Testis (tissue), 3 donors: ENCODE measurements around the gene TBX5. TPM values are rescaled to one million over a fixed set of nuclear protein-coding genes. Genes with fewer than 3 reads are reported as not detected.

Experiments used
- DNase-seq: peaks from one replicate; pipeline ENCODE4 v3.0.0-alpha.2; 2019
- H3K27ac ChIP-seq, 2 donors: fragments of 200-600 bp; sonication (generic); one replicate each; pipeline ENCODE4 v1.5.1; 2019
- H3K27me3 ChIP-seq: fragments of 200-600 bp; sonication (generic); one replicate; pipeline ENCODE4 v1.5.1; 2019
- H3K36me3 ChIP-seq: fragments of 200-600 bp; sonication (generic); one replicate; pipeline ENCODE4 v1.5.1; 2017; ENCODE audit warnings: low read depth; ENCODE audit errors: missing control alignments
- H3K4me1 ChIP-seq: fragments of 200-600 bp; sonication (generic); one replicate; pipeline ENCODE4 v1.5.1; 2019
- H3K4me3 ChIP-seq, 2 donors: fragments of 200-600 bp; sonication (generic); one replicate each; pipeline ENCODE4 v1.5.1; 2017 to 2019
- H3K9me3 ChIP-seq: fragments of 200-600 bp; sonication (generic); one replicate; pipeline ENCODE4 v1.5.1; 2017
- CTCF ChIP-seq, 3 experiments: fragments of 450-650 bp in 2 of 3; fragments of 200-600 bp in 1 of 3; sonication (generic) in 1 of 3; IDR thresholded peaks; one replicate each; pipeline ENCODE4 v1.5.1; 2016 to 2019; ENCODE audit warnings: antibody characterized with exemption in 3 of 3, mild to moderate bottlenecking in 2 of 3, moderate library complexity in 1 of 3
- POLR2A ChIP-seq: fragments of 450-650 bp; IDR thresholded peaks from one replicate; pipeline ENCODE4 v1.6.1; 2017; ENCODE audit warnings: antibody characterized with exemption, mild to moderate bottlenecking, moderate library complexity
- WGBS, 2 donors: methylation state at CpG; one replicate each; pipeline ENCODE4 v1.1.5; 2018; 5-methylcytosine and 5-hydroxymethylcytosine counted together
- intact Hi-C: fragments of 100-400 bp; cut with DNase I; formaldehyde crosslinking; loops from one replicate; pipeline ENCODE4 v1.15.1; 2023; ENCODE audit warnings: low total_unique reads
- polyA plus RNA-seq: library from polyadenylated mRNA; stranded (reverse); fragments of 350-450 nt; fragmentation: Illumina TruSeq; extraction: RNeasy Lipid Tissue Mini Kit (QIAGEN cat#74804); gene quantifications from one replicate; pipeline ENCODE4 v1.2.3, GENCODE V29; 2014; ENCODE audit warnings: low read depth, low replicate concordance; ENCODE audit not compliant: insufficient read depth
- total RNA-seq, 2 donors: library from RNA; depleted of rRNA; stranded (reverse); fragments of >200 nt; gene quantifications; one replicate each; pipeline ENCODE4 v1.2.3, GENCODE V29; 2016

TBX5 gene
- total and polyA plus RNA-seq, 3 donors from 2014 or later: 0.12 to 0.62 TPM; not detected in 1

- Histone ChIP-seq H3K4me3 (peak overlapping the region in 1 of 2 donors; percentile 4), H3K9me3 (no peaks in the 10 kb centered on the region), H3K27me3 (no peaks in the 10 kb centered on the region), H3K27ac (no peak overlapping the region), H3K4me1 (no peaks in the 10 kb centered on the region), H3K36me3 (no peaks in the 10 kb centered on the region)
- WGBS, 2 donors: 25 to 30% methylated on average over 8 to 11 of the region's 11 CpGs
- DNase-seq: no peak
- intact Hi-C loops: no loop called here
- TF ChIP-seq POLR2A (no peak), CTCF (IDR thresholded peaks at IDR 0.05) (no peak)
Measured at GRCh38 chr12:114414866-114415524, 9.1 kb upstream of the TBX5 start.

- no peaks in the 10 kb centered on the region for H3K9me3 ChIP-seq
- intact Hi-C loops: no loop called here
- no peaks in the 10 kb centered on the region for H3K27me3 ChIP-seq
- WGBS, 2 donors: 3% methylated on average over 16 to 48 of the region's 48 CpGs
- no peak for DNase-seq
- H3K4me3 ChIP-seq: peak overlapping the region in 1 of 2 donors; percentile 4
- no peak overlapping the region for H3K27ac ChIP-seq
- no peaks in the 10 kb centered on the region for H3K4me1 ChIP-seq
- no peak for TF ChIP-seq CTCF (IDR thresholded peaks at IDR 0.05)
- TF ChIP-seq POLR2A: no peak
- no peaks in the 10 kb centered on the region for H3K36me3 ChIP-seq
Measured at GRCh38 chr12:114414031-114414865, 8.3 kb upstream of the TBX5 start.

DNA sequence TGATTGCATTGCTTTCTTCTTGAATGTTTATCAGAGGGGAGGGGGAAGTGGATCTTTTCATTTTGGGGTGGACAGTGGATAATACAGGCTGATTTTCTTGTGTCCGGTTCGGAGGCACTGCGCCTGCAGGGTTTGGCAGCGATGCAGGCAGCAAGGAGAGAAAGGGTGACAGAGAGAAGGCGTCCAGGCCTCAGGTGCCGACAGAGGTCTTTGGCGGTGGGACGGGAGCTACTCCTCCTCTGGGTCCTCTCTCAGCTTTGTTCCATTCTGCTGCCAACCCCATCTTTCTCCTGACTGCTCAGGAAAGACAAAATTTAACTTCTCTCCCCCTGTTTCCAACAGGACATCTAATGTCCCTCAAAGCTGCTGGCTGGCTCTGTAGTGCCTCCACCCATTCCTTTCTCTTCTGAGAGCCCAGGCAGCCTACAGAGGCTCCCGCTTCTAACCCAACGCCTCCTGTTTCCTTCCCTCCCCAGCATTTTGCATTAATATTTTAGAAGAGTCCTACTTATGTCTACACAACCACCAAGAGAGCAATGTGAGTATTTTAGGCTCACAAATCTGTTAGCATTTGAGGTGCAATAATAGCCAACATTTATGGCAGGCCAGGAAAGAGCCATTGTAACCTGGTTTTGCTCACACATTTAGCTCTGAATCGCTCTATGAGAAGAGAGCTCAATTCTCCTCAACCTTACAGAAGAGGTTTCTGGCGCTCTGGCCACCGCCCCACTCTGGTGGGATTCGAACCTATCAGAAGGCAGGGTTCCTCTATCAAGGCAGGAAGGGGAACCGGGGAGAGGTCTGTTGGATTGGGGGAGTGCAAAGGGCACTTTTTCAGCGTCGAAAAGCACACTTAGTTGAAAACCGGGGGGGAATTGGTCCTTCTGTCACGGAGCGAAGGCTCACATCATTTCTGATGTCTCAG is 7.1 kb upstream of the TBX5 start:
- H3K27me3 ChIP-seq: no peaks in the 10 kb centered on the region
- H3K36me3 ChIP-seq: no peaks in the 10 kb centered on the region
- no peak overlapping the region for H3K27ac ChIP-seq
- TF ChIP-seq CTCF (IDR thresholded peaks at IDR 0.05) (no peak), POLR2A (no peak)
- no peak overlapping the region for H3K4me3 ChIP-seq
- no peaks in the 10 kb centered on the region for H3K4me1 ChIP-seq
- DNase-seq: no peak
- intact Hi-C loops: no loop called here
- WGBS, 2 donors: 11 to 13% methylated on average over 20 of the region's 20 CpGs
- H3K9me3 ChIP-seq: no peaks in the 10 kb centered on the region

DNA sequence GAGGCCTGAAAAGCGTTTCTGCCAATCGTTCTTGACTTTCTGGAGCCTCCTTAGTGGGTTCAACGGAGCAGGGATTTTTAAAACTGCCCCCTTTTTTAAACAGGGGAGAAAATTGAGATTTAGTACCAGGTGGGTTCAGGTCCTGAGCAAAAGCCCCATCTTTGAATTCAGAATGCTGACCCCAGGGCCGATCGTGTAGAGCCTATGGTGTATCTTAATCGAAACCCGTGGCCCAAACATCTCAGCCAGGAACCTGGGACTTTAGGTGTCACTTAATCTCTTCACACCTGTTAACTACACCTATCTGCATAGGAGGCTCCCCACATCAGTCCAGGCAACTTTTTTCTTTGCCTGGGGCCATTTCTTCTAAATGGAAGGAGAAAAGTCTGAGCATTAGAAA is 6.4 kb upstream of the TBX5 start:
- no peaks in the 10 kb centered on the region for H3K4me1 ChIP-seq
- DNase-seq: no peak
- H3K9me3 ChIP-seq: no peaks in the 10 kb centered on the region
- H3K27me3 ChIP-seq: no peaks in the 10 kb centered on the region
- no peaks in the 10 kb centered on the region for H3K36me3 ChIP-seq
- WGBS, 2 donors: 14 to 27% methylated on average over 7 of the region's 7 CpGs
- TF ChIP-seq CTCF (IDR thresholded peaks at IDR 0.05) (no peak), POLR2A (no peak)
- intact Hi-C loops: no loop called here
- no peak overlapping the region for H3K4me3 ChIP-seq
- no peak overlapping the region for H3K27ac ChIP-seq
